ENCODE results near the gene FAT2.
"Not testable (repeated sequence)": the region's sequence is repeated elsewhere in the genome, so short reads cannot be mapped to it uniquely, and the experiment has no call there.

The FAT2 gene

GRCh38 chr5:151611127-151611775 is 20.1 kb upstream of the FAT2 start:
- no peak for DNase-seq

DNA sequence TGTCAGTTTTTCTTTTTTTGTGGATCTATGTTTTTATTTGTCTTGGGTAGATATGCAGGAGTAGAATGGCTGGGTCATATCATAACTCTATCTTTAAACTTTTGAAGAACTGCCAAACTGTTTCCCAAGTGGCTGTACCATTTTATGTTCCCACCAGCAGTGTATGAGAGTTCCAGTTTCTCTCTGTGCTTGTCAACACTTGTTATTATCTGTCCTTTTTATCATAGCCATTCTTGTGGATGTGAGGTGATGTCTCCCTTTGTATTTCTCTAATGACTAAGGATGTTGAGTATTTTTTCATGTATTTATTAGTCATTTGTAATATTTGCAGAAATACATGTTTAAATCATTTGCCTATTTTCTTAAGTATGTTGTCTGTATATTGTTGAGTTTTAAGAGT is 17.4 kb upstream of the FAT2 start:
- no peak for DNase-seq

DNA sequence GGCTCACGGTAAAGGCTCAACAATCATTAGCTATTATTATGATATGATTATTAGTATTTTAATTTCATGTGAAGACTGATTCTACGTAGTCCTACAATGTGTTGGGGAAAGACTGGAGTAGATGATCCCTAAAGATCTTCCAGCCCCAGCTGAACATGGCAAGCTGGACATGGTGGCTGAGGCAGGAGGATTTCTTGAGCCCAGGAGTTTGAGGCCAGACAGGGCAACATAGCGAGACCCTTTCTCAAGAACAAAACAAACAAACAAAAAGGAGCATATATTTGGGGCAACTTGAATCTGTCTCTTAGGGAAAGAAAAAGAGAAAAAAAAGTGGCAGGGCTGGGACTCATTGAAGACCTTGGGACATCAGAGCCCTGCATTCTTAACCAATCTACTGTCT is 16.2 kb upstream of the FAT2 start:
- DNase-seq: no peak

DNA sequence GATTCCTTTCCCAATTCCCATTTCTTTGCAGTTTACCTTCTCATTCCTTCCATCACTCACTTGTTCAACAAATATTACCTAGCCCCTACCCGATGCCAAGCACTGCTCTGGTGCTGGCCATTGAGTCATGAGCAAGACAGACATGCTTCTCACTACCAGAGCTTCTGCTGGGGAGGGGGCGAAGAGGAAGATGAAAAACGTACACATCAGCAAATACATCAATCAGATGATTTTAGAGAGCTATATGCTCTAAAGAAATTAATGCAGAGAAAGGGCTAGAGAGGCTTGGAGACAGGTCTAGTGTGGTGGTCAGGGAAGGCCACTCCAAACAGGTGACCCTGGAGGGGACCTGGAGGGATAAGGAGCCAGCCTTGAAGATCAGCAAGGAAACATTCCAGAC is 14.4 kb upstream of the FAT2 start:
- no peak for DNase-seq

GRCh38 chr5:151602806-151603205 is 11.7 kb upstream of the FAT2 start:
- no peak for DNase-seq

- DNase-seq: no peak
Observed at GRCh38 chr5:151601391-151601790, 10.3 kb upstream of the FAT2 start.

- DNase-seq: no peak
Observed at GRCh38 chr5:151600069-151600665, 9.0 kb upstream of the FAT2 start.

- DNase-seq: no peak
Observed at GRCh38 chr5:151598984-151599383, 7.9 kb upstream of the FAT2 start.

GRCh38 chr5:151598549-151598948 is 7.4 kb upstream of the FAT2 start:
- DNase-seq: no peak

DNA sequence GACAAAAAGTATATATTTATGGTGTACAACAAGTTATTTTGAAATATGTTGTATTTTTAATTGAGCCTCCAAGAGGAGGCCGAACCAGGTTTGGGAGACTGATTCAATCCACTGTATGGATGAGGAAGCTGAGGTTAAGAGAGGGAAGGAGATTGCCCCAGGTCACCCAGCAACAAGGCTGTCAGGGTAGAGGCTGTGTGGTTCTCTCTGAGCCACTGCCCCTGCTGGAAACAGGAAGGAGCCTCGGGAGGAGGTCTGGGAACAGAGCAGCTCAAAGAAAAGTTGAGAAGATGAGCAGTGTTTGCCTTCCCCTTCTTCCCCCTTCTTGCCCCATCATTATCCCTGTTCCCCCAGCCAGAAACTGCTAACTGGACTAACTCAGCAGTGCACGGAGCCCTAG is 6.6 kb upstream of the FAT2 start:
- DNase-seq: no peak

GRCh38 chr5:151596828-151597539 is 5.9 kb upstream of the FAT2 start:
- DNase-seq: no peak

- no peak for DNase-seq
Observed at GRCh38 chr5:151595411-151595826, 4.3 kb upstream of the FAT2 start.

- DNase-seq: no peak
Observed at GRCh38 chr5:151592855-151593408, 1.8 kb upstream of the FAT2 start.

DNA sequence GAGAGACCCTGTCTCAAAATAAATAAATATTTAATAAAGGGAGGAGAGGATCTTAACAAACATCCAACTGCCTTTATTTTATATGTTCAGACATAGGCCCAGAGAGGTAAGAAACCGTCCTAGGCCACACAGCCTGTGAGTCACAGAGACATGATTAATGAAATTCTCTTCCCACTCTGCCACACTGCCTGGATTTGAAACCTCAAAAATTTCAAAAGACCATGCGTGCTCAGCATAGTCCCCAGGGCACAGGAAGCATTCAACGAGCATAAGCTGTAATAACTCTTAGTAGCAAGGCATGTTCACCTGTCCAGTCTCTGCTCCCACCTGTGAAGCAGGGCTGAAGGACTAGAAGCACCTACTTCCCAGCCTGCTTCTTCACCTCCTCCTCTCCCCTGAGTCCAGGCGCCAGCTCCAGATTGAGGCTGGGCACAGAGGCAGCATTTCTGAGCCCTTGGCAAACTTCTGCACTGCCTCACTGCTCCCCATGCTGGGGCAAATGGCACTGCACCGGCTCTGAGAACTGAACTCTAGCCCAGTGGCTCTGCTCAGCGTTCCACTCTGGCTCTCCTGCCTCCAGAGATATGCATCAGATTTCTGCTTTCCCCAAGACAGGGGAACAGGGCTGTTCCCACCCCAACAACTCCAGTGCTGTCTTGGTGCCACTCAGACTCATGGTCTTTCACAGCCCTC is 1.1 kb downstream of the FAT2 start:
- no peak for DNase-seq

- no peak for DNase-seq
Observed at GRCh38 chr5:151587796-151588555, 3.2 kb downstream of the FAT2 start.

DNA sequence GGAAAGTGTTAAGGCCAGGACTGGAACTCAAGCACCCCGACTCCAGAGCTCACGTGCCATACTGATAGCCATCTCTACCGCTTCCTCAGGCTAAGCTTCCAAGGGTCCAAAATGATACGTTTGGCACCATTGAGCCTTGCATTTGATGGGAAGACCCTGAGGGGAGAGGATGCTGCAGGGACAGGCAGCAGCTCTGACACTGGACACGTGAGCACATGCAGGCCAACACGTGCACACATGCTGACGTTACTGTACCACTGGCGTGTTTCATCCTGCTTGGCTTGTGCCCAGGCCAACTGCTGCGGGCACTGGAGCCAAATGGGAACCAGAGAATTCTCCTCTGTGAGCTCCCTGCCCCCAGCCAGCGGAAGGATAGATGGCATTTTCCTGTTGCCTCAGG is 5.2 kb downstream of the FAT2 start:
- DNase-seq: peak; percentile 11

GRCh38 chr5:151585344-151585743 is 5.8 kb downstream of the FAT2 start:
- not testable (repeated sequence) for DNase-seq

- no peak for DNase-seq
Observed at GRCh38 chr5:151584057-151584937, 6.8 kb downstream of the FAT2 start.

- DNase-seq: no peak
Observed at GRCh38 chr5:151581812-151582583, 9.1 kb downstream of the FAT2 start.

DNA sequence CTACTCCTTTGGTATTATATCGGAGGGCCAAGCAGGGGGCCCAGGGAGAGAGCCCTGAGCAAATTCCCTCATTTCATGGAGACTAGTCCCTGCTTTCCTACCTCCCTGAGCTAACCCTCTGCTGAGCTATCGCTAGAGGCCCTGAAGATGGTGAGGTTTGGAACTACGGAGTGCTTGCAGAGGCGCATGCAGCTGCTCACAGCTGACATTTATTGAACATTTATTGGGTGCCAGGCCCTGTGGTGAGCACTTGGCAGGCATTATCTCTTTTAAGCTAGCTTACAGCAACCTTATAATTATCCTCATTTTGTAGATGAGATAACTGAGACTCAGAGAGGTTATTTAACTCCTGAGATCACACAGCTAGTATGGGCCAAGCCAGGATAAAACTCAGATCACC is 9.8 kb downstream of the FAT2 start:
- no peak for DNase-seq

DNA sequence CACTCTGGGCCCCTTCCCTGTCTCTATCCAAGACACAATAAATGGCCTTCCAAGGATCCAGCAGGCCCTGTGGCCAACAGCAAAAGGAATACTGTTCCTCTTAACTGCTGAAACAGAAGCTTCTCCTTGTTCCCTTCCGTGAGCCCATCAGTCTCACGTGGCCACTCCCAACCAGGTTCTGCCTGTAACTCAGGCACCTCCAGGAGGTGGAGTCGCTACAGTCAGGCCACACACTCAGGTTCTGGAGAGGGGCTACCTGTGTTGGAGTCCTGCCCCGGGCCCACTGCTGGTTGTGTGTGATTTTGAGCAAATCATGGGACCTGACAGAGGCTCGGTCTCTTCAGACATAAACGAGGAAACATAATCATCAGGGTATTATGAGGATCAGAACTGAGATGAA is 10.3 kb downstream of the FAT2 start:
- DNase-seq: no peak

All from RPMI8226 (cell line).